ENCODE results near the gene DUOX1.

GRCh38 chr15:45115312-45115820, 14.4 kb upstream of the DUOX1 start:
- no peak for TF ChIP-seq POLR2AphosphoS5 (IDR thresholded peaks at IDR 0.05; ENCODE audit: insufficient read depth in 1 of 2, low read depth in 1 of 2)
- no peak for TF ChIP-seq CTCF (IDR thresholded peaks at IDR 0.05)
